Neuronal stem cell (in vitro differentiated cells): ENCODE results near the gene FBXL15.

Experiments
- DNase-seq: peaks from one replicate; pipeline ENCODE4 v3.0.0-alpha.2; 2013; ENCODE audit warnings: low spot score
- H2AFZ ChIP-seq: one replicate; pipeline ENCODE4 v1.6.1; 2013; ENCODE audit warnings: mild to moderate bottlenecking, low read length, inconsistent platforms
- H2AK5ac ChIP-seq: 2 replicates; pipeline ENCODE4 v1.6.1; 2013; ENCODE audit warnings: low read depth, mild to moderate bottlenecking, inconsistent platforms, low read length, moderate library complexity, mixed read lengths
- H2BK120ac ChIP-seq: 2 replicates; pipeline ENCODE4 v1.6.1; 2013; ENCODE audit warnings: low read depth, mild to moderate bottlenecking, inconsistent platforms, low read length, moderate library complexity, mixed read lengths
- H2BK12ac ChIP-seq: one replicate; pipeline ENCODE4 v1.6.1; 2013; ENCODE audit warnings: low read length, inconsistent platforms
- H2BK15ac ChIP-seq: 2 replicates; pipeline ENCODE4 v1.6.1; 2013; ENCODE audit warnings: mild to moderate bottlenecking, low read length, inconsistent platforms, mixed read lengths
- H2BK5ac ChIP-seq: one replicate; pipeline ENCODE4 v1.6.1; 2013; ENCODE audit warnings: inconsistent platforms, mild to moderate bottlenecking, low read length, moderate library complexity
- H3K14ac ChIP-seq: one replicate; pipeline ENCODE4 v1.6.1; 2013; ENCODE audit warnings: low read length, inconsistent platforms
- H3K18ac ChIP-seq: 2 replicates; pipeline ENCODE4 v1.6.1; 2013; ENCODE audit warnings: low read length, inconsistent platforms
- H3K23ac ChIP-seq: 2 replicates; pipeline ENCODE4 v1.6.1; 2013; ENCODE audit warnings: low read depth, mild to moderate bottlenecking, mixed read lengths, low read length, inconsistent platforms; ENCODE audit not compliant: poor library complexity
- H3K27ac ChIP-seq: replicated peaks from 3 replicates; pipeline ENCODE4 v1.5.1; 2013; ENCODE audit warnings: low read length, inconsistent platforms
- H3K27me3 ChIP-seq, 3 experiments: 2 replicates each; pipeline ENCODE4 v1.6.1; 2013; ENCODE audit warnings: low read length in 3 of 3, mild to moderate bottlenecking in 2 of 3, inconsistent platforms in 1 of 3, low read depth in 1 of 3, mixed read lengths in 1 of 3, moderate library complexity in 1 of 3; ENCODE audit not compliant: control insufficient read depth in 3 of 3, insufficient read depth in 3 of 3
- H3K36me3 ChIP-seq, 2 donors: replicated peaks in 1 of 2; 2 replicates each; pipeline ENCODE4 v1.6.1; 2013; ENCODE audit warnings: low read length in 2 of 2; ENCODE audit not compliant: control insufficient read depth in 2 of 2, insufficient read depth in 2 of 2
- H3K4ac ChIP-seq: 2 replicates; pipeline ENCODE4 v1.6.1; 2013; ENCODE audit warnings: inconsistent platforms, mild to moderate bottlenecking, low read length, moderate library complexity
- H3K4me1 ChIP-seq, 2 donors: 1 replicate in 1 of 2; 2 replicates in 1 of 2; pipeline ENCODE4 v1.6.1; 2013; ENCODE audit warnings: low read length in 2 of 2, low read depth in 1 of 2; ENCODE audit not compliant: control insufficient read depth in 2 of 2, insufficient read depth in 1 of 2
- H3K4me2 ChIP-seq: one replicate; pipeline ENCODE4 v1.6.1; 2013; ENCODE audit warnings: mild to moderate bottlenecking, low read length, inconsistent platforms; ENCODE audit not compliant: insufficient read depth, poor library complexity, severe bottlenecking
- H3K4me3 ChIP-seq, 2 donors: 2 replicates each; pipeline ENCODE4 v1.5.1; 2013; ENCODE audit warnings: low read length in 2 of 2, mild to moderate bottlenecking in 2 of 2, inconsistent platforms in 1 of 2, moderate library complexity in 1 of 2
- H3K79me1 ChIP-seq: one replicate; pipeline ENCODE4 v1.6.1; 2013; ENCODE audit warnings: low read depth, mild to moderate bottlenecking, inconsistent platforms, low read length, moderate library complexity
- H3K9ac ChIP-seq: one replicate; pipeline ENCODE4 v1.6.1; 2013; ENCODE audit warnings: mild to moderate bottlenecking, low read depth, low read length, inconsistent platforms; ENCODE audit not compliant: poor library complexity
- H3K9me3 ChIP-seq, 2 donors: replicated peaks in 1 of 2; 2 replicates each; pipeline versions ENCODE3 to v1.6.1; 2013; ENCODE audit warnings: low read length in 2 of 2, mild to moderate bottlenecking in 2 of 2, inconsistent platforms in 1 of 2, low read depth in 1 of 2, mixed read lengths in 1 of 2, moderate library complexity in 1 of 2; ENCODE audit not compliant: control insufficient read depth in 2 of 2, insufficient read depth in 1 of 2
- H4K8ac ChIP-seq: one replicate; pipeline ENCODE4 v1.6.1; 2013; ENCODE audit warnings: low read depth, mild to moderate bottlenecking, inconsistent platforms, low read length, moderate library complexity
- H4K91ac ChIP-seq: one replicate; pipeline ENCODE4 v1.6.1; 2013; ENCODE audit warnings: low read length, low read depth, mild to moderate bottlenecking, inconsistent platforms; ENCODE audit not compliant: poor library complexity
- WGBS, 2 donors: extraction: QIAGEN DNeasy Blood & Tissue Kit; methylation state at CpG; one replicate each; pipeline ENCODE4 v1.1.7; 2013; ENCODE audit warnings: missing lambda C conversion rate in 2 of 2, mixed read lengths in 1 of 2; ENCODE audit not compliant: insufficient read length in 2 of 2, insufficient replicate concordance in 1 of 2; ENCODE audit errors: extremely low coverage in 2 of 2; 5-methylcytosine and 5-hydroxymethylcytosine counted together

The FBXL15 gene

DNA sequence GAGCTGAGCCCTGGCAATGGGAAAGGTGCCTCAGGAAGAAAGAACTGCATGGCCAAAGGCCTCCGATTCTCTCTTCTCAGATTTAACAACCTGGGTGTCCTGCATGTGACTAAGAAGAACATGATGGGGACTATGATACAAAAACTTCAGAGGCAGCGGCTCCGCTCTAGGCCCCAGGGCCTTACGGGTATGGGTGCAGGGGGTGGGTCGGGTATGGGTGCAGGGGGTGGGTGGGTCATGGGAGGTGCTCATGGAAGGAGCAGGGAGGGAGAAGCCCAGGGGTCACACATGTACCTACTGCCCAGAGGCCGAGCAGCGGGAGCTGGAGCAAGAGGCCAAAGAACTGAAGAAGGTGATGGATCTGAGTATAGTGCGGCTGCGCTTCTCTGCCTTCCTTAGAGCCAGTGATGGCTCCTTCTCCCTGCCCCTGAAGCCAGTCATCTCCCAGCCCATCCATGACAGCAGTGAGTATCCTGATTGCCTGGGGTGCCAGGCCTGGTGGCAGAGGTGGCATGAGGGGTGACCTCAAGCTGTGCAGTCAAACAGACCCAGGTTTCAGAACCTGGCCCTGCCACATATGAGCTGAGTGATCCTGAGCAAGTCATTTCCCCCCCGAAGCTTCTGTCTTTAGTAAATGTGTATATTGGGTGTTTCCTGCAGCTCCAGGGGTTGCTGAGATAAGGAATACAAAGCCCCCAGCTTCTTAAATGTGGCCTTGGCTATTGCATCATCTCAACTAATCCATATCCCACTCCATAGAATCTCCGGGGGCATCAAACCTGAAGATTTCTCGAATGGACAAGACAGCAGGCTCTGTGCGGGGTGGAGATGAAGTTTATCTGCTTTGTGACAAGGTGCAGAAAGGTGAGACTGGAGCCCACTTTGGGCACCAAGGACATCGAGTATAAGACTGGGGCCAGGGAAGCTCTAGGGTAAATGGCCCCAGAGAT, 23.1 kb upstream of the FBXL15 start:
- H3K4me2 ChIP-seq, result no peak overlapping the region
- H3K36me3 ChIP-seq, result peaks cover 0 to 45% of the 10 kb centered on the region in 2 donors
- peaks cover 0 to 21% (median 7%) of the 10 kb centered on the region in 3 experiments for H3K27me3 ChIP-seq
- no peak overlapping the region for H3K4ac ChIP-seq
- H4K91ac ChIP-seq, result no peak overlapping the region
- peak overlapping the region; percentile 43 for H3K23ac ChIP-seq
- H4K8ac ChIP-seq, result no peak overlapping the region
- peak overlapping the region; percentile 51 for H2AK5ac ChIP-seq
- WGBS, 2 donors, result no CpG with 5 or more reads among the region's 14 CpGs
- no peak overlapping the region for H2BK120ac ChIP-seq
- peaks cover 1% of the 10 kb centered on the region for H3K79me1 ChIP-seq
- peak overlapping the region; percentile 47 for H2BK15ac ChIP-seq
- no peaks in the 10 kb centered on the region for H3K9me3 ChIP-seq
- no peak overlapping the region for H2BK5ac ChIP-seq
- H3K27ac ChIP-seq, result no peak overlapping the region
- no peak overlapping the region for H3K18ac ChIP-seq
- peak overlapping the region; percentile 13 for H3K9ac ChIP-seq
- H3K4me1 ChIP-seq, result peaks cover 11 to 19% of the 10 kb centered on the region in 2 donors
- DNase-seq, result no peak
- H3K4me3 ChIP-seq, result peak overlapping the region in 1 of 2 donors; percentile 54
- no peak overlapping the region for H2BK12ac ChIP-seq
- no peak overlapping the region for H2AFZ ChIP-seq
- H3K14ac ChIP-seq, result no peak overlapping the region

DNA sequence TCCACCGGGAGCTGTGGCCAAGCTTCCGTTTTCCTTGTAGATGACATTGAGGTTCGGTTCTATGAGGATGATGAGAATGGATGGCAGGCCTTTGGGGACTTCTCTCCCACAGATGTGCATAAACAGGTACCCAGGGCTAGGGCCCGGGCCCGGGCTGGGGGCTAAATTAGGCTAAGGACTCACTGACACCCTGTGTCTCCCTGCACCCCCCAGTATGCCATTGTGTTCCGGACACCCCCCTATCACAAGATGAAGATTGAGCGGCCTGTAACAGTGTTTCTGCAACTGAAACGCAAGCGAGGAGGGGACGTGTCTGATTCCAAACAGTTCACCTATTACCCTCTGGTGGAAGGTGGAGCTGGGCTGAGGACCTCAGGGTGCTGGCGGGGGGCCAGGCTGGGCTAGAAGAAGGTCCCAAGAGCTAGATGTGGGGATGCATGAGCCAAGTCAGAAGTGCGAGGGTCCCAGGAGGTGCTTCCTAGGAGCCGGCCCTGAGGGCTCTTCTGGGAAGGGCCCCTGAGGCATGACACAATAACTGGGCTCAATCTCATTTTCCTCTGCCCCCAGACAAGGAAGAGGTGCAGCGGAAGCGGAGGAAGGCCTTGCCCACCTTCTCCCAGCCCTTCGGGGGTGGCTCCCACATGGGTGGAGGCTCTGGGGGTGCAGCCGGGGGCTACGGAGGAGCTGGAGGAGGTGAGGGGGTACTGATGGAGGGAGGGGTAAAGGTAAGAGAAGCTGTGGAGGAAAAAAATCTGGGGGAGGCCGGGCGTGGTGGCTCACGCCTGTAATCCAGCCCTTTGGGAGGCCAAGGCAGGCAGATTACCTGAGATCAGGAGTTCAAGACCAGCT, 22.2 kb upstream of the FBXL15 start:
- WGBS, 2 donors, result no CpG with 5 or more reads among the region's 21 CpGs
- no peaks in the 10 kb centered on the region for H3K9me3 ChIP-seq
- no peak overlapping the region for H3K14ac ChIP-seq
- H2BK5ac ChIP-seq, result peak overlapping the region; percentile 40
- peaks cover 0 to 51% of the 10 kb centered on the region in 2 donors for H3K36me3 ChIP-seq
- H3K27me3 ChIP-seq, result peaks cover 0 to 14% (median 0%) of the 10 kb centered on the region in 3 experiments
- H3K79me1 ChIP-seq, result peaks cover 1% of the 10 kb centered on the region
- H2BK120ac ChIP-seq, result no peak overlapping the region
- no peak overlapping the region for H3K27ac ChIP-seq
- H3K4me1 ChIP-seq, result peaks cover 11 to 19% of the 10 kb centered on the region in 2 donors
- H3K4ac ChIP-seq, result no peak overlapping the region
- no peak overlapping the region for H3K18ac ChIP-seq
- no peak for DNase-seq
- no peak overlapping the region for H2BK12ac ChIP-seq
- H3K4me3 ChIP-seq, result no peak overlapping the region
- peak overlapping the region; percentile 15 for H3K9ac ChIP-seq
- H2AFZ ChIP-seq, result no peak overlapping the region
- H4K91ac ChIP-seq, result peak overlapping the region; percentile 40
- peak overlapping the region; percentile 10 for H3K23ac ChIP-seq
- H3K4me2 ChIP-seq, result no peak overlapping the region
- no peak overlapping the region for H4K8ac ChIP-seq
- peak overlapping the region; percentile 62 for H2BK15ac ChIP-seq
- peak overlapping the region; percentile 81 for H2AK5ac ChIP-seq

DNA sequence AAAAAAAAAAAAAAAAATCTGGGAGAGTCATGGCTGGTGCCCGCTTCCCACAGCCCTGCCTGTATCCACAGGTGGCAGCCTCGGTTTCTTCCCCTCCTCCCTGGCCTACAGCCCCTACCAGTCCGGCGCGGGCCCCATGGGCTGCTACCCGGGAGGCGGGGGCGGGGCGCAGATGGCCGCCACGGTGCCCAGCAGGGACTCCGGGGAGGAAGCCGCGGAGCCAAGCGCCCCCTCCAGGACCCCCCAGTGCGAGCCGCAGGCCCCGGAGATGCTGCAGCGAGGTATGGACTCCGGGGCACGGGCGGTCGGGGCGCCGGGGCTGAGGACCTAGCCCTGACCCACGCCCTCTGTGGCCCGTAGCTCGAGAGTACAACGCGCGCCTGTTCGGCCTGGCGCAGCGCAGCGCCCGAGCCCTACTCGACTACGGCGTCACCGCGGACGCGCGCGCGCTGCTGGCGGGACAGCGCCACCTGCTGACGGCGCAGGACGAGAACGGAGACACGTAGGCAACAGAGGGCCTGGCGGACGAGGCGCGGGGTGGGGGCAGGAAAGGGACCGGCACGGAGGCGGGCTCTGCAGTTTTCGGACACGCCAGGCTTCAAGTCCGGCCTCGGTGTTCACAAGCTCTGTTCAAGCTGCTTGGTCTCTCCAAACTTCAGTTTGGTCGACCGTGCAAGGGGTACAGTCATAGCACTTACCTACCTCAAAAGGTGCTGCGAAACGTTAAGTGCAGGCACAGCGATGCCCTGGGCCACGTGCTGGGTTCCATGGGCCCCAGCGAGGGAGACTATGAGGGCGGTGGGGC, 21.2 kb upstream of the FBXL15 start:
- peak overlapping the region; percentile 77 for H4K8ac ChIP-seq
- peak; percentile 86 for DNase-seq
- H3K27ac ChIP-seq, result no peak overlapping the region
- H3K9ac ChIP-seq, result peak overlapping the region; percentile 80
- no CpG with 5 or more reads among the region's 72 CpGs for WGBS, 2 donors
- H2BK12ac ChIP-seq, result peak overlapping the region; percentile 43
- H2AFZ ChIP-seq, result peak overlapping the region; percentile 93
- H2AK5ac ChIP-seq, result peak overlapping the region; percentile 59
- H3K14ac ChIP-seq, result peak overlapping the region; percentile 60
- peak overlapping the region; percentile 91 for H3K18ac ChIP-seq
- H3K79me1 ChIP-seq, result peaks cover 1% of the 10 kb centered on the region
- H2BK5ac ChIP-seq, result peak overlapping the region; percentile 55
- no peak overlapping the region for H2BK15ac ChIP-seq
- no peak overlapping the region for H3K4ac ChIP-seq
- H3K23ac ChIP-seq, result peak overlapping the region; percentile 62
- peaks cover 9 to 17% of the 10 kb centered on the region in 2 donors for H3K4me1 ChIP-seq
- no peak overlapping the region for H4K91ac ChIP-seq
- peaks cover 0 to 9% (median 0%) of the 10 kb centered on the region in 3 experiments for H3K27me3 ChIP-seq
- H3K4me2 ChIP-seq, result peak overlapping the region; percentile 68
- H3K9me3 ChIP-seq, result no peaks in the 10 kb centered on the region
- H2BK120ac ChIP-seq, result peak overlapping the region; percentile 88
- H3K36me3 ChIP-seq, result peaks cover 0 to 57% of the 10 kb centered on the region in 2 donors
- peak overlapping the region; percentile 40 to 78 for H3K4me3 ChIP-seq
